GM12891 (cell line): ENCODE results near the gene CHRNA4.

ENCODE experiments used
- DNase-seq: peaks from one replicate; pipeline ENCODE4 v3.0.0; 2011; ENCODE audit warnings: low spot score; ENCODE audit not compliant: insufficient read length
- FAIRE-seq: peaks from 2 replicates; lab custom pipeline; 2011; peaks lifted over from hg19 to GRCh38; lab: Jason Lieb, UNC
- PAX5 ChIP-seq: IDR thresholded peaks from 2 replicates; pipeline ENCODE4 v1.6.1; 2011; ENCODE audit warnings: low read length, moderate library complexity, mild to moderate bottlenecking; ENCODE audit not compliant: insufficient read depth, severe bottlenecking
- POLR2A ChIP-seq: IDR thresholded peaks from 2 replicates; pipeline ENCODE4 v1.6.1; 2011; ENCODE audit warnings: low read depth, low read length, control low read depth
- POLR2AphosphoS5 ChIP-seq: IDR thresholded peaks from 2 replicates; pipeline ENCODE4 v1.6.1; 2011; ENCODE audit warnings: low read depth, low read length, control low read depth
- POU2F2 ChIP-seq: IDR thresholded peaks from 2 replicates; pipeline ENCODE4 v1.6.1; 2011; ENCODE audit warnings: low read depth, mild to moderate bottlenecking, control low read depth, low read length, moderate library complexity
- SPI1 ChIP-seq: IDR thresholded peaks from 2 replicates; pipeline ENCODE4 v1.6.1; 2011; ENCODE audit warnings: low read depth, low read length, control low read depth
- TAF1 ChIP-seq: IDR thresholded peaks from 2 replicates; pipeline ENCODE4 v1.6.1; 2011; ENCODE audit warnings: low read depth, low read length, control low read depth

CHRNA4 gene

DNA sequence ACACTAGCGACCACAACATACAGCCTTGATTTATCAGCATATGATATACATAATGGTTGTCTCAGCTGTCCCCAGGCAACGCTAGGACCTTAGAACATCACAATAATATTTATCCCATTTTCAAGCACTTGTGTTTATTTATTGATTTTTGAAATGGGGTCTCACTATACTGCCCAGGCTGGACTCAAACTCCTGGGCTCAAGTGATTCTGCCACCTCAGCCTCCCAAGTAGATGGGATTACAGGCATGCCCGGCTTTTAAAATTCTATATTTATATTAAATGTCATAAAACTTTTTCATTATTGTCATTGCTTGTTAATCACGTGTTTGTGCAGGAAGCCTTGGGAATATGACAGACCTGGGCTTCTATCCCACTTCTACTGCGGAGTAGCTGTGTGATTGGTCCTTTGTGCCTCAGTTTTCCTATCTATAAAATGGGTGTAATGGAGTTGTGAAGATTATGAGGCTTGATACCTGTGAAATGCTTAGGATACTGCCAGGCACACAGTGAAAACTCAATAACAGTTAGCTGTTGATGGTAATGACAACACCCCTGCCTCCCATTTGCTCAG, 58.0 kb downstream of the CHRNA4 start:
- FAIRE-seq (no peak), DNase-seq (no peak)
- TF ChIP-seq PAX5 (no peak), TAF1 (no peak), SPI1 (no peak), POLR2AphosphoS5 (no peak), POLR2A (no peak), POU2F2 (no peak)

DNA sequence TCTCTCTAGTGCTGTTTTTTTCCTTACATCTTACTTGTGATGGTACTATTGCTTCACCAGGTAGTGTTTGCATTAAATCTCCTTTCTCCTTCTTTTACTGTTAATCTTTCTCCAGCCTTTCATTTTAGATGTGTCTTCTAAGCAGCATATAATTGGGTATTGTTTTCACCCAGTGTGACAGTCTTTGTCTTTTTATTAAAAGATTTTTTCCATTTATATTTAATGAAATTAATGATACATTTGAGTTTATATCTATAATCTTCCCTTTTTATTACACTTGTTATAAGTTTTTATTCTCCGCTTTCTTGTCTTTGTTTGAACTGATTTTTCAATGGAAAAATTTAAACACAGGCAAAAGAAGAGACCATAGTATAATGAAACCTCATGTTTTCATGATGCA, 59.5 kb downstream of the CHRNA4 start:
- DNase-seq (no peak), FAIRE-seq (no peak)
- TF ChIP-seq POU2F2 = no peak
- no peak for TF ChIP-seq PAX5
- no peak for TF ChIP-seq TAF1
- TF ChIP-seq POLR2AphosphoS5 = no peak
- TF ChIP-seq SPI1 = no peak
- no peak for TF ChIP-seq POLR2A

DNA sequence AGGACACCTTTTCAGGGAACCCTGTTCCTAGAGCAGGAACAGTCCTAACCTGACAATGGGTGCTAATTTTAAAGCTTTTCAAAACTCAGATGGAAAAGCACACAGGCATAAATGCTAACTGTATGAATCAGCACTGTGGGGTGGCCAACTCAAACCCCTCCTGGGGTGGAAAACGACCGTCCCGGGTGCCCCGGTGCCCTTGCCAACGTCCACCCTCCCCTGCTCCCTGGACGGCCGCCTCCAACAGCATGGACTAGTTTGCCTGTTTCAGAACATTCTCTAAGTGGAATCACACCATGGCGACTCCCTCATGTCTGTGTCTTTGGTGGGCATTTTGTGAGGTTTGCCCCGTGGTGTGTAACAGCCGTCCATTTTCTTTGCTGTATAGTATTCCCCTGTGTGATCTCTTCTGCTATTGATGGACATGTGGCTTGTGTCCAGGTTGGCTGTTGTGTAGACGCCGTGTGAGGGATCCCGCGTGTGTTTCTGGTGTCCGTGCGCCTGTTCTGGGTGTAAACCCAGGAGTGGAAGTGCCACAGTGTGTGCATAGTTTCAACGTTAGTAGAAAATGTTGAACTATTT, 62.3 kb downstream of the CHRNA4 start:
- no peak for FAIRE-seq
- TF ChIP-seq POU2F2 = no peak
- TF ChIP-seq POLR2A = no peak
- TF ChIP-seq PAX5 = no peak
- no peak for TF ChIP-seq TAF1
- no peak for TF ChIP-seq SPI1
- TF ChIP-seq POLR2AphosphoS5 = no peak
- DNase-seq = no peak

DNA sequence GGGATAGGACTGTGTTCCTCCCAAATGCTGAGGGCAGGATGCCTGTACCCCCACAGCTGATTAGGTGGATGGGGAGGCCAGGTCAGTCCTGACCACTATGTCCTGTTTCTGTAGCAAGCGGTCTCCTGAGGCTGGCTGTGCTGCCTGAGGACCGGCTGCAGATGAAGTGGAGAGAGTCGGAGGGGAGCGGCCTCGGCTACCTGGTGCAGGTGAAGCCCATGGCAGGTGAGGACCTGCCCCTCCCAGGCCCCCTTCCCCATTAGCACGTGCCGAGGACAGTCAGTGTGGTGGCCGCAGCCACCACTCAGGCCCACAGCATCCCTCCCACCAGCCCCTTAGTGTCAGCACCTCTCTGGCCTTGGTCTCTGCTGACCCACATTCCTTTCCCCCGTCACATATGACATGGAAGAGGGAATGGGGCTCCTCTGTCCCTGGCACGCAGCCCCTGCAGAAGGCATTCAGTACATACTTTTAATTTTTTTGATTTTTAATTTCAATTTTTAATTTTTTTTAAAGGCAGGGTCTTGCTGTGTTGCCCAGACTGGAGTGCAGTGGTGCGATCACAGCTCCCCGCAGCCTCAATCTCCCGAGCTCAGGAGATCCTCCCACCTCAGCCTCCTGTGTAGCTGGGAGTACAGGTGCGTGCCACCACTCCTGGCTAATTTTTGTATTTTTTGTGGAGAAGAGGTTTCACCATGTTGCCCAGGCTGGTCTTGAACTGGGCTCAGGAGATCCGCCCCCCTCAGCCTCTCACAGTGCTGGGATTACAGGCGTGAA, 63.2 kb downstream of the CHRNA4 start:
- DNase-seq (no peak), FAIRE-seq (no peak)
- TF ChIP-seq POLR2AphosphoS5 (no peak), PAX5 (no peak), POU2F2 (no peak), SPI1 (no peak), TAF1 (no peak), POLR2A (no peak)

DNA sequence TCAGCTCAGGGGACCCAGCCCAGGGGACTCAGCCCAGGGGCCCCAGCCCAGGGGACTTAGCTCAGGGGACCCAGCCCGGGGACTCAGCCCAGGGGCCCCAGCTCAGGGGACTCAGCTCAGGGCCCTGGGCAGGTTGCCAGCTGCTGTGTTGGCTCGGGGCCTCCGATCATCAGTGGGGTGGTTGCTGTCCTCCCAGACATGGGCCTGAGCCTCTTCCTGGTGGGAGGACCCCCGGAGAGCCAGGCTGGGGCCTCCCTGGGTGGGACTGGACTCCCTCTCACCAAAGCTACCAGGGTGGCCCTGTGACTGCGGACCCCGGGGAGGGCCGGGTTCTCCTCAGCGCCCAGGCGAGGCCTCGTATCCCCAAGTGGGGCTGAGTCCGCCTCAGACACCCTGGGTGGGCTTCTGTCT, 63.8 kb downstream of the CHRNA4 start:
- TF ChIP-seq POLR2A (no peak), SPI1 (no peak), POLR2AphosphoS5 (no peak), POU2F2 (no peak)
- DNase-seq = no peak
- FAIRE-seq = no peak

DNA sequence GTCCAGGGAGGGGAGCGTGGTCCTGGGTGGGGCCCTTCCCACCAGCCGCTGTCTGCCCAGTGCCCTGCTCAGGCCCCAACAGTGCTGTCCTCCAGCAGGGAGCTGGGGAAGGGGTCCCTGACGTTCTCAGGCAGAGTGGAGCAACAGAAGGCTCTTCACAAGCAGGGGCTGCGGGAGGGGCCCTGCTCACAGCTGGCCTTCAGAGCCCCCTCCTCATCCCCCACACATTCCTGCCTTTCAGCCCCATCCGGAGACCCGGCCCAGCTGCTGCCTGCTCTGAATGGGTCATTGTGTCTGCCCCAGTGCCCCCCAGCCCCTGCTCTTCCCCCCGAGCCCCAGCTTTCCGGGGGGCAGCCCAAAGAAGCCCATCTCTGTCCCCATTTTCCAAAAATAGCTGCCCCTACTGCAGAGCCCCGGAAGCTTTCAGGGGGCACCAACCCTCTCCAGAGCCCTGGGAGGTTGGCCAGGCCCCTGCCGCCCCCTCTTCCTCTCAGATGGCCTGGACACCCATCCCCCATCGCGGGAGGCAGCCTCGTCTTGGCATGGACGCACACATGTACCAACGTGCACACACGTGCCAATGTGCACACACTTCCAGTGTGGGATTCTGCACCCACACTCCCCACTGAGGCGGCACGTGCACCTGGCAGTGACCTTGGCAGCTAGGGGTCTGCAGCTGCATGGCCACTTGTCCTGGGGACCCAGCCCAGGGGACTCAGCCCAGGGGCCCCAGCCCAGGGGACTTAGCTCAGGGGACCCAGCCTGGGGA, 64.4 kb downstream of the CHRNA4 start:
- no peak for FAIRE-seq
- no peak for DNase-seq
- TF ChIP-seq POLR2A = no peak
- no peak for TF ChIP-seq SPI1
- no peak for TF ChIP-seq POLR2AphosphoS5
- TF ChIP-seq PAX5 = no peak
- TF ChIP-seq TAF1 = no peak
- TF ChIP-seq POU2F2 = no peak

DNA sequence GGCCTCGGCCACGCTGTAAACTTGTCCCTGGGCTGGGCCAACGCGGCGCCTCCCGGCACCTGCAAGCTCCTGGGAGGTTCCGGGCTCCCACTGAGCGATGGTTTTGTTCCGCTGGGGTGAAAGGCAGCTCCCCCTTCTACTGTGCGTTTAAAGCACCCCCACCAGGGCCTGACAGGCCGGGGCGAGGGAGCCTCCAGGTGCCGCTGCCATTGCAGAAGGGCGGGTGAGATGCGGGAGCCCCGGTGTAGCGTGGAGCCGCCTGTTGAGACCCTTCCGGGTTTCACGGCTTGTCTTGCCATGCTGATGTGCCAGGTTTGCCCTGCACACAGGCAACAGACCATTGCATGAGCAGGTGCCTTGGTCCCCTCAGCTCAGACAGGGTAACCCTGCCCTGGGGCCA, 65.3 kb downstream of the CHRNA4 start:
- FAIRE-seq = no peak
- no peak for DNase-seq
- TF ChIP-seq POU2F2 (no peak), POLR2AphosphoS5 (no peak), POLR2A (no peak), PAX5 (no peak), TAF1 (no peak), SPI1 (no peak)

DNA sequence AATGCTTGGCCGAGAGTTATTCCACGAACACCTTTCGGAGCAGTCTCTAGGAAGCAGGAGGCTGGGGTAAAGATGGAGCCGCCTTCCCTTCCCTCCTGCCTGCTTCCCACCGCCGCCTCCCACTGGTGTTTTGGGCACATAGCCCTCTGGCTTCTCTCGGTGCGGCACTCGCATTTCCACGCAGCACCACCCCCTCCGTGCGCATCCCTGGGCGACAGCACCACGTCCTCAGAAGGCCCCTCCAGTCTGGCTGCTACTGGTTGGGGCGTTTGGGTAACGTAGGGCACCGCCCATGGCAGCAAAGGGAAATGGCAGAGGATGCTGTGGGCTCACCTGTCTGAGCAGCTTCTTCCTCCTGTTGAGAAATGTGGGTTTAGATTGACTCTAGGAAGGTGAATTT, 65.7 kb downstream of the CHRNA4 start:
- FAIRE-seq (no peak), DNase-seq (no peak)
- no peak for TF ChIP-seq SPI1
- no peak for TF ChIP-seq POLR2AphosphoS5
- TF ChIP-seq POLR2A = no peak

DNA sequence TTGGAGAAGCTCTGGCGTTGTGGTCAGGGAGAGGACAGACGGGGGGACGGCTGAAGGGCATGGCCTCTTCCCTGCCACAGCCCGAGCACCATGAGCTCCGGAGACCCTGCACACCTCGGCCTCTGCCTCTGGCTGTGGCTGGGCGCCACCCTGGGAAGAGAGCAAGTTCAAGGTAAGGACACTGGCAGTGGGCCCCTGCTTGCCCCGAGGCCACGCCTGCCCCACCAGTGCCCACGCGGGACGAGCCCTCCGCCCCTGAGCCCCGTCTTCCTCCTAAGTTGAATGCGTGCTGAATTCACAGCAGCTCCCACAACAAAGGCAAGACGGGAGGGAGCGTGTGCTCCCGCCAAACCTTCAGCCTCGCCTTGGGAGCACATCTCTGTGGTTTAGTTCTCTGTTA, 66.1 kb downstream of the CHRNA4 start:
- TF ChIP-seq PAX5 (no peak), TAF1 (no peak), POLR2A (no peak), SPI1 (no peak), POLR2AphosphoS5 (no peak), POU2F2 (no peak)
- FAIRE-seq = no peak
- DNase-seq = no peak

DNA sequence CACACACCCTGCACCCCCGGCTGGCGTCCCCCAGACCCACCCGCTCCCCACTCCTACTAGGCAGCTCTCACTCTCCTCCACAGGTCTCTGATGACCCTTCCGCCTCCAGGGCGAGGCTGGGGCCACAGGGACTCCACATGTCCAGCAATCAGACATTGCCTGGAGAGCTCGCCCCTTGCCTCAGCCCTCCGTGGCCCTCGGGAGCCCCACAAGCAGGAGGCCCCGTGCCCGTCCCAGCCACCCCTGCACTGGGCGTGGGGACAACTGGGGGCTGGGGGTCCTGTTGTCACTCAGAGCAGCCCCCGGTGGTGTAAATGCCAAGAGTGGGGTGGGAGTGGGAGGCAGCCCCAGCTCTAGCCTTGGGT, 66.6 kb downstream of the CHRNA4 start:
- FAIRE-seq = no peak
- DNase-seq = no peak

More for the DNA sequence above, 66.6 kb downstream of the CHRNA4 start:
- TF ChIP-seq TAF1 = no peak
